Vagina (tissue), 2 donors: Measurements from ENCODE around the gene SRR. TPM values are rescaled to one million over a fixed set of nuclear protein-coding genes. Genes with fewer than 3 reads are reported as not detected.

ENCODE experiments used
- DNase-seq, 2 donors: peaks; one replicate each; pipeline ENCODE4 v3.0.0-alpha.2; 2017; ENCODE audit errors: extremely low spot score in 2 of 2
- H3K27ac ChIP-seq: fragments of 200-600 bp; sonication (generic); one replicate; pipeline ENCODE4 v1.5.1; 2019
- H3K27me3 ChIP-seq: fragments of 200-600 bp; sonication (generic); one replicate; pipeline ENCODE4 v1.5.1; 2019
- H3K36me3 ChIP-seq, 2 donors: fragments of 200-600 bp; sonication (generic); one replicate each; pipeline ENCODE4 v1.5.1; 2017 to 2019
- H3K4me1 ChIP-seq: fragments of 200-600 bp; sonication (generic); one replicate; pipeline ENCODE4 v1.5.1; 2019
- H3K4me3 ChIP-seq, 2 donors: fragments of 200-600 bp; sonication (generic); 1 replicate in 1 of 2; 2 replicates in 1 of 2; pipeline ENCODE4 v1.5.1; 2016 to 2019
- H3K9me3 ChIP-seq: fragments of 200-600 bp; sonication (generic); one replicate; pipeline ENCODE4 v1.5.1; 2019
- CTCF ChIP-seq, 3 experiments: fragments of 450-650 bp in 2 of 3; fragments of 200-600 bp in 1 of 3; sonication (generic) in 1 of 3; IDR thresholded peaks; one replicate each; pipeline ENCODE4 v1.5.1; 2017 to 2019; ENCODE audit warnings: antibody characterized with exemption in 3 of 3, mild to moderate bottlenecking in 2 of 3, moderate library complexity in 2 of 3
- POLR2A ChIP-seq, 2 donors: fragments of 450-650 bp; IDR thresholded peaks; one replicate each; pipeline ENCODE4 v1.6.1; 2017; ENCODE audit warnings: antibody characterized with exemption in 2 of 2, mild to moderate bottlenecking in 2 of 2, moderate library complexity in 2 of 2
- POLR2AphosphoS5 ChIP-seq, 2 donors: sonication (generic); formaldehyde crosslinking; IDR thresholded peaks; one replicate each; pipeline ENCODE4 v1.9.0; 2017; ENCODE audit warnings: antibody characterized with exemption in 2 of 2, mild to moderate bottlenecking in 2 of 2, low read depth in 1 of 2; ENCODE audit not compliant: insufficient read depth in 1 of 2
- intact Hi-C: fragments of 100-400 bp; cut with DNase I; formaldehyde crosslinking; loops from one replicate; pipeline ENCODE4 v1.15.1; 2023
- total RNA-seq: library from RNA; depleted of rRNA; stranded (reverse); fragments of >200 nt; gene quantifications from one replicate; pipeline ENCODE4 v1.2.3, GENCODE V29; 2016

SRR gene
- total RNA-seq, 1 donor from 2014 or later = 13.5 TPM

DNA sequence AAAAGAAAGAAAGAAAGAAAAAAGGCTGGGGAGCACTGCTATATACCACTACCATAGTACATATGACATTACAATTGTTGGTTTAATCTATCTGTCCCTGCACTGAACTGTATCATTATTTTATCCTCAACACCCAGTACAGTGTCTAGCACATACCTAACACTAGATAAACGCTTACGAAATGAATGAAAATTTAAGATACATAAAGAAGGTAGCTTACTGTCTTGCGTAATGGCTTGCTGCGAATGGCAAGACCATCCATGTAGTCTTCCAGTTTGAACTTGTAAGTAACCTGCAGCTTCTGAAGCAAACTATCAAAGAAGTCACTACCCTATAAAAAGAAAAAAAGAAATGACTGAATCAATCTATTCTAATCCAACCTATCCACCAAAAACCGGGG, 6.7 kb upstream of the SRR start:
- peaks cover 0 to 72% of the 10 kb centered on the region in 2 donors for H3K36me3 ChIP-seq
- H3K4me3 ChIP-seq = no peak overlapping the region
- intact Hi-C loops = no loop called here
- no peaks in the 10 kb centered on the region for H3K27me3 ChIP-seq
- no peaks in the 10 kb centered on the region for H3K9me3 ChIP-seq
- DNase-seq = no peak
- no peak for TF ChIP-seq POLR2AphosphoS5 (IDR thresholded peaks at IDR 0.05; ENCODE audit: insufficient read depth in 1 of 2, low read depth in 1 of 2)
- no peak for TF ChIP-seq CTCF (IDR thresholded peaks at IDR 0.05)
- no peak for TF ChIP-seq POLR2A (IDR thresholded peaks at IDR 0.05)
- H3K27ac ChIP-seq = no peak overlapping the region
- H3K4me1 ChIP-seq = peaks cover 27% of the 10 kb centered on the region

GRCh38 chr17:2299136-2299535, 4.6 kb upstream of the SRR start:
- no peak for DNase-seq
- H3K36me3 ChIP-seq = peaks cover 0 to 54% of the 10 kb centered on the region in 2 donors

GRCh38 chr17:2299756-2300155, 4.0 kb upstream of the SRR start:
- TF ChIP-seq POLR2AphosphoS5 (IDR thresholded peaks at IDR 0.05; ENCODE audit: insufficient read depth in 1 of 2, low read depth in 1 of 2) (no peak), POLR2A (IDR thresholded peaks at IDR 0.05) (no peak), CTCF (IDR thresholded peaks at IDR 0.05) (no peak)
- Histone ChIP-seq H3K36me3 (peaks cover 0 to 48% of the 10 kb centered on the region in 2 donors), H3K4me3 (no peak overlapping the region), H3K27ac (no peak overlapping the region), H3K9me3 (no peaks in the 10 kb centered on the region), H3K4me1 (peaks cover 35% of the 10 kb centered on the region), H3K27me3 (no peaks in the 10 kb centered on the region)
- no peak for DNase-seq
- intact Hi-C loops = no loop called here

More at GRCh38 chr17:2299136-2299535, 4.6 kb upstream of the SRR start:
- H3K4me1 ChIP-seq = peaks cover 35% of the 10 kb centered on the region
- no peak for TF ChIP-seq CTCF (IDR thresholded peaks at IDR 0.05)
- TF ChIP-seq POLR2AphosphoS5 (IDR thresholded peaks at IDR 0.05; ENCODE audit: insufficient read depth in 1 of 2, low read depth in 1 of 2) = no peak
- no peak for TF ChIP-seq POLR2A (IDR thresholded peaks at IDR 0.05)
- no peaks in the 10 kb centered on the region for H3K9me3 ChIP-seq
- no peak overlapping the region for H3K4me3 ChIP-seq
- H3K27me3 ChIP-seq = no peaks in the 10 kb centered on the region
- intact Hi-C loops = no loop called here
- no peak overlapping the region for H3K27ac ChIP-seq

- Histone ChIP-seq H3K9me3 (no peaks in the 10 kb centered on the region), H3K27me3 (no peaks in the 10 kb centered on the region), H3K4me1 (peaks cover 39% of the 10 kb centered on the region), H3K4me3 (peak overlapping the region; percentile 79 to 88), H3K27ac (peak overlapping the region; percentile 80), H3K36me3 (peaks cover 0 to 22% of the 10 kb centered on the region in 2 donors)
- intact Hi-C loops = no loop called here
- DNase-seq = no peak
- TF ChIP-seq CTCF (IDR thresholded peaks at IDR 0.05) = no peak
Observed at GRCh38 chr17:2302778-2303203, 959 bp upstream of the SRR start.

DNA sequence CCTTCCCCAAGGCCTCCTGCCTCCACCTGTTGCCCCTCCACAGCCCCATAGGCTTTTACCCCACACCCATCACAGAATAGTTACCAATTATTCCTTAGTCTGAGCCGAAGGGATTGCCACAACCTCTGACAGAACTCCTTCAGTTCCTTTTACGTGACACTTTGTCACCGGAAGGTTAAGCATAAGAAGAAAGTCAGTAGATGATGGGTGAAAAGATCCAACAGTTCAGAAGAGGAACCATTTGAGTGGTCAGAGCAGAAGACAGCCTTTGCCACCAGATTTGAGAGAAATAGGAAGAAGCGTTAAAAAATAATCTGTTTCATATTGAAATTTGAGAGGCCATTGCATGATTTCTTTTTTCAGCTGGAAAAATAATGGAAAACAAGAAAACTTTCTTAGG, 1.2 kb downstream of the SRR start:
- DNase-seq = no peak
- peaks cover 0 to 6% of the 10 kb centered on the region in 2 donors for H3K36me3 ChIP-seq
- no peaks in the 10 kb centered on the region for H3K27me3 ChIP-seq
- H3K4me3 ChIP-seq = no peak overlapping the region
- intact Hi-C loops = no loop called here
- H3K27ac ChIP-seq = no peak overlapping the region
- no peaks in the 10 kb centered on the region for H3K9me3 ChIP-seq
- TF ChIP-seq CTCF (IDR thresholded peaks at IDR 0.05) (no peak), POLR2A (IDR thresholded peaks at IDR 0.05) (no peak), POLR2AphosphoS5 (IDR thresholded peaks at IDR 0.05; ENCODE audit: insufficient read depth in 1 of 2, low read depth in 1 of 2) (no peak)
- H3K4me1 ChIP-seq = peaks cover 26% of the 10 kb centered on the region
